T-helper 9 cell (primary cell): Measurements from ENCODE around the gene PFKFB2.

ENCODE experiments used
- DNase-seq: peaks from one replicate; pipeline ENCODE4 v3.0.0-alpha.2; 2020

The PFKFB2 gene

DNA sequence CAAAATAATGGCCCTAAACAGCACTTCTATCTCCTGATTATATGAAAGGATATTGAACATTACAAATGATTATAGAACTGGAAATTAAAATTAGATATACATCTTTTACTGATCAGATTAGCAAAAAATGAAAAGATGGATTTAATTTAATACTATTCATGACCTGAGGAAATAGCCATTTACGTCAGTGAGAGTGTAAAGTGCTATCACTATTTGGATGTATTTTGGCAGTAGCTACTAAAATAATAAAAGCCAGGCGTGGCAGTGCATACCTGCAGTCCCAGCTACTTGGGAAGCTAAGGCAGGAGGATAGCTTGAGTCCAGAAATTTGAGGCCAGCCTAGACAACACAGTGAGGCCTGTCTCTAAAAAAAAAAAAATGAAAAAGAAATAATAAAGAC, 40.9 kb downstream of the PFKFB2 start:
- DNase-seq = no peak

DNA sequence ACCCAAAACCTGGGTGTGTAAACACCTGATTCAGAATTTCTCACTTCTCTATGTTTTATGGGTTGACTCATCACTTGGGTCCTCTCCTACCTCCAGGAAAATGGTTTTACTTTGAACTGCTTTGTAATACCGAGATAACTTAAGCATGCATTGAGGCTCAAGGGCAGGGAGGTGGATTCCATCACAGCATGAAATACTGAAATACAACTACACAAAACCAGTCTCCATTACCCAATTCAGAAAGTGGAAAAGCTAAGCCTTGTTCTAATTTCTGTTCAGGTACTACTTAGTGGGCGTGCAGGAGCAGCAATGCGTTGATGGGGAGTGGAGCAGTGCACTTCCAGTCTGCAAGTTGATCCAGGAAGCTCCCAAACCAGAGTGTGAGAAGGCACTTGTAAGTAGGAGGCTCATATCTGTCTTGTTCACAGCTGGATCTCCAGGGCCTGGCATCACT, 44.8 kb downstream of the PFKFB2 start:
- DNase-seq = no peak

DNA sequence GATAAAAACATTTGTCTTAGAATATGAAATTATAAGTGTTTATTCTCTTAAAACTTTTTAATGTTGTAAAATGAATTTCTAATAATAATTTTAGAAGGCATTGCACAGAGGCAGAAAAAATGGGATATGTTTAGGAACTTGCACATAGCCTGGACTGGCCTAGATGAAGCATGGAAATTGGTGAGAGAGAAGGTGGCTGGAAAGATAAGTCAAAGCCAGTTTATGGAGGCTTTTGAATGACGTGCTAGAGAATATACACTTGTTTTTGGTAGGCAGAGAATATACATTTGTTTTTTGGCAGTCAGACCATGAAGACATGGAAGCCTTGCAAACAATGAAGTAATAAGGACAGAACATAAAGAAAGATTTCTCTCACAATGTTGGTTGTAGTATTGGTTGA, 48.6 kb downstream of the PFKFB2 start:
- DNase-seq = no peak

DNA sequence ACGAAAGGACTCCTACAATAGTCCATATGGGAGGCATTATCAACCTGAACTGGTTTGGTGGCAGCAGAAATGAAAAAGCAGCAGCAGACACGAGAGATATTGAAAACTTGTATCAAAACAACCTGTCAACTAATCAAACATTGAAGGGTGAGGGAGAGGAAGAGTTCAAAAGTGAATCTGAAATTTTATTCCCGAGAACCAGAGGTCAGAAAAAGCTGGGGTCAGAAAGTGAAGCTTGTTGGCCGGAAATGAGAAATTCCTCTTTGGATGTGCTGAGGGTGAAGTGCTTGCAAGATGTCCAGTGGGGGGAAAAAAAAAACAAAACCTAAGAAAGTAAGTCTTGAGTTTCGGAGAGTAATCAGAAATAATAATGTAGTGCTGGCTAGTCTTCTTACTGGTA, 49.1 kb downstream of the PFKFB2 start:
- DNase-seq = no peak

DNA sequence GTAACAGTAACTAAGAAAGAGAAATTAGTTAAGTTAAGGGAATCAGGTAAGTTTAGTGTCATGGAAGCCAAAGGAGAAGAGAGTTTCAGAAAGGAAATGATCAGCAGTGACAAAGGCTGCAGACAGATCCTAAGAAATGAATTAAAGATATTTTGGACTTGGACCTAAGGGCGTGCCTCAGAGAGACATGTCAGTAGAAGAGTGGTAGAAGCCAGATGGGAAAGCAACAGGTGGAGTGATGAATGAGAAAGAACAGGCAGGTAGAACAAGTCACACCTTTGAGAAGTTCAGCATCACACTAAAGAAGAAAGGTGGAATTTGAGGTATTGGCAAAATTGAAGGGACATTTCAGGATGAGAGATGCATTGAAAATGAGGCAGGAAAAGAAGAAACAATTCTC, 49.6 kb downstream of the PFKFB2 start:
- DNase-seq = no peak

DNA sequence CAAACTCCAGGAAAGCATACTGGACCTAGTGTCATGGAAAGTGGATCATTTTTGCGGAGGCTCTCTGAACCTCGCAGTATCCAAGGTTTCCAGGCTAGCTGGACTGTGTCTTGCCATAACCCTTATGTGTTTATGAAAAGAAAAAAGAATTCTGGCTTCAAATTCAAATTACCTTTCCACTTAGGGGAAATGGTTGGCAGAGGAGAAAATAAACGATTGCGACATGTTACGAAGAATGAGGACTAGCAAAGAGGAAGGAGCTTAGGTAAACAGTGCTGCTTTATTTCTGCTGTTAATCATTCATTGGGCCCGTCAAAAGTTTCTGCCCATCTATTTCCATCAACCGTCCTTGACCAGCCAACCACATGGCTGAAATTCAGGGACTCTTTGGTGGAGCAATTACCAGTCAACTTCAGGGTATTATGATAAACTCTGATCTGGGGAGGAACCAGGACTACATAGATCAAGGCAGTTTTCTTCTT, 50.9 kb downstream of the PFKFB2 start, which contains the start of gene C4BPA:
C4BPA (plus strand) TSS at position 342 of the 482 bp plus-strand sequence. CDS start 8,793 bp downstream, outside the sequence.
- no peak for DNase-seq

DNA sequence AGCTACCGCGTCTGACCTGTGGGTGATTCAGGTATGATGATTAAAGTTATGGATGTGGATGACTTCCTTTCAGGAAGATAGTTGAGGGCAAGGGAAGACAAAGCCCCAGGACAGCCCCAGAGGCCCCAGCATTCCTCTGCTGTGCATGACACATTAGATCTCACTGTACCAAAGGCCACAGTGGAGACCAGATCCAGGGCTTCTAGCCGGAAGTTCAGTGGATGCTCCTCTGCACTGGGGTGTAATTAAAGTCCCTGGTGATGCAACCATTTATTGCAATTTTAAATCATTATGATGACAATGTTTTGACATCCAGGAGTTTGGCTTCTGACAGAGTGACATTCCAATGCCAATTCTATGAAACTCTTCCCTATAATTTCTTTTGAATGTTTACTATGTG, 55.9 kb downstream of the PFKFB2 start:
- no peak for DNase-seq

DNA sequence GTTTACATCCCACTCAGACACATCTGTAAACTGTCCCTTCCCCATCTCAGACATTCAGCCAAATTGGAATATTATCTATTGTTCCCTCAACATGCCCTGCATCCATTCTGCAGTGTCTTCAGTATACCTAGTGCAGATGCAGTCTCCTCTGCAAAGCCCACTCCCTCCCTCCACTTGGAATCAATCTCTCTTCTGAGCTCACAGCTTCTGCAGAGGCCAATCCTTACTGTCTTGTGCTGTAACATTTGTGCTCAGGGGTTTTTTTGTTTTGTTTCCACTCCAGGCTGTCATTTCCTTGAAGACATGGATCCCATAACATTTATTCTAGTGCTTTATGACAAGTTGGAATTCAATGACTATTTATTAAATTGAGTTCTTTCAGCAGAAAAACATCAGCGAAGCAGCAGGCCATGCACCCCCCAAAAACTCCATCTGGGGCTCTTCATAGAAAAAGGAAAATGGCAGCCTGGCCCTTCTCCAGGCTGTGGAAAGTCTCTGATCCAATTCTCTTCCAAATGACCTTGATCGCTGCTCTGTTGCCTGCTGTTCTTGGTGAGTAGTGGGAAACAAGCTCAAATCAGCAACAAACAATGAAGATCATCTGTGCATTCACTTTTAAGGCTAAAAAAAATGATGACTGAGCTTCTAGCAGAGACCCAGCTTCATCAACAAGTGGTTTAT, 59.7 kb downstream of the PFKFB2 start:
- DNase-seq = no peak

DNA sequence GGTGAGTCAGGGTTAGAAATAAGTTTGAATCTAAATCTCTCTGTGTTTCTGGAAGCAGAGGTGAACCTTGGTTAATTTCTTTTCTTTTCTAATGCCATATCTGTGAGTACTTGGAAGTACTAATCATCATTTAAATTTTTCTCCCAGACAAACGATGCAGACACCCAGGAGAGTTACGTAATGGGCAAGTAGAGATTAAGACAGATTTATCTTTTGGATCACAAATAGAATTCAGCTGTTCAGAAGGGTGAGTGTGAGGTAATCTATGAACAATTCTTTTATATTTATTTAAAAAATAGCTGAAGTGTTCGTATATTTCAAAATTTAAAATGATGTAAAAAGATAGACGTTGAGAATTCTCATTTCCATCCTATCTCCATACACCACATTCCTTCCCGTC, 62.2 kb downstream of the PFKFB2 start:
- no peak for DNase-seq

DNA sequence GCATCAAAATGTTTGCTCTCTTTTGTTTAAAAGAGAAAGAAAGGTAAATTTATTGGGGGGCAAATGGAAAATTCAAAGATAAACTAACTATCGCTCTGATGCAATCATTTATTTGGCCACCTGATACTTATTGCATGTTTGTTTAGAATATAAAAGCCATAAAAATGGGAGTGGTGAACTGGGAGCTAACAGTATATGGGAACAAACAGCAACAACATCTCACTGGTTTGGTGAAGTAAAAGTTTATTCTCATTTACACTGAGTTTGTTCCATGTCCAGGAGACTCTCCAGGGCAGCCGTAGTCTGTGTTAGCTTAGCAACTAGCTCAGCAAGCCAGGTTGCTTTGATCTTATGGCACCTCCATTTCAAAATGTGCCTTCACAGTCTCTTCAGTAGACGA, 71.3 kb downstream of the PFKFB2 start:
- DNase-seq = no peak

DNA sequence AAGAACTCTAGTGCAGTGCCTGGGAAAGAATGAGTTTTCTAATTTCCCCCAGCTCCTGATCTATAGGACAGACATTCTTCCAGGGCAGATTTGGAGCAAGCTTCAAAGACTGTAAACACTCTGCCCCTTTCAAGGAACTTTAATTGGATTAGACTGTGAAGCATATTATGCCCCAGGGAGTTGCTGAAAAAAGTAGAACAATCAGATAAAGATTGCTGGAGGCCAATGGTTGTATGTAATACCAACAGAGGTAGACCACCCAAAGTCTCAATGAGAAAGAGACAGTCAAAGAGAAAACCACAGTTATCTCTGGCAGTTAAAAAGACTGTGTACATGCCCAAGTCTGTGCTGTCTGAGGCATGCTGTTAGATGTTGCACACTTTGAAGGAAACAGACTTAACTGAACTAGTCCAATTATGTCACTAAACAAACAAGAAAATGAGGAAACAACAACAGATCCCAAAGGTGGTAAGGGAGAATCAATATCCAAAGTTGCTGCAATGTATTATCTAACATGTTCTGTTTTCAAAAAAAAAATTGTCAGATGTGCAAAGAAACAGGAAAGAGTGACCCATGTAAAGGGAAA, 75.4 kb downstream of the PFKFB2 start:
- DNase-seq = no peak

DNA sequence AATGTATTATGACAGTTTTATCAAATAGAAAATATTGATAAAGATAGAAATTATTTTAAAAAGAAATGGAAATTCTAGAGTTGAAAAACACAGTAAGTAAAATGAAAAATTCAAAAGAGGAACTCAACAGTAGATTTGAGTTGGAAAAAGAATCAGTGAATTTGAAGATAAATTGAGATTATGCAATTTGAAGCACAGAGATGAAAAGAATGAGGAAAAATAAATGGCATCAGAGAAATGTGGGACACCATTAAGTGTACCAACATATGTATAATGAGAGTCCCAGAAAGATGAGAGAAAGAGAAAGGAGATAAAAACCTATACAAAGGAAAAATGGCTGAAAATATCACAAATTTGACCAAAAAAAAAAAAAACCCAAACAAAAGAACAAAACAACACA, 76.0 kb downstream of the PFKFB2 start:
- DNase-seq = no peak
